IPS-18c (cell line): ENCODE results near the gene ZDHHC14.
"Not testable (repeated sequence)": the region's sequence is repeated elsewhere in the genome, so short reads cannot be mapped to it uniquely, and the experiment has no call there.

Source experiments
- H3K4me3 ChIP-seq: 2 replicates; pipeline ENCODE4 v1.7.0; 2013; ENCODE audit warnings: low read depth, mild to moderate bottlenecking, low read length, moderate library complexity; ENCODE audit not compliant: insufficient read depth
- H3K9me3 ChIP-seq: one replicate; pipeline ENCODE4 v1.6.1; 2013; ENCODE audit warnings: mild to moderate bottlenecking, low read length, moderate library complexity; ENCODE audit not compliant: control insufficient read depth, insufficient read depth

ZDHHC14 gene

DNA sequence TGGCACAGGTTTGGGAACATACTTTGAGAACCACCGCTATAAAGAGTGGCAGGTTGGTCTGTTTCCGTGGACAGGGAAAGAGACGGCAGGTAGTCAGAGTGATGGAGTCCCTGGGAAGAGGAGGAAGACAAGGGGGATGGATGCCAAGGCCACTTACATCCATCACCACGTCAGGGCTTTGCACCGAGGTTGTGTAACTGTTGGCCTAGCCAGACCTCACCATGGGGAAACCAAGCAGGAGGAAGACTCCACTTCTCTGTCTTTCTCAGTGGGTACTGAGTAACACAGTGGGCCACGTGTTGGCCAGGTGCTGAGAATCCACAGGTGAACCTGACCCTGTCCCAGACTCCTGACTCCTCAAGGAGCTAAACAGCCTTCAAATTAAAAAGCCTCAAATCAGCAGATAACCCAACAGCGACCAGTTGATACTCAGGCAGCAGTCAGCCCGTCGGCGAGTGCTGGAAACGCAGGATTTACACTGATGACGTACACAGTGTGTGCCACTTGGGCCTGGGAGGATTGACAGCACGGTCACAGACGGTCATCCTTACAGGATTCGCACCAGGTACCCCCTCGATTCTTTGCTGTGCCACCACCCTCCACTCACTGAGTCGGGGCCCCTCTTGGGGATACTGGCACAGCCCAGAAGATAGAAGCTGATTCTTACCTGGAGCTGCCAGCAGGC, 307.4 kb downstream of the ZDHHC14 start:
- Histone ChIP-seq H3K4me3 (no peak overlapping the region), H3K9me3 (no peaks in the 10 kb centered on the region)

DNA sequence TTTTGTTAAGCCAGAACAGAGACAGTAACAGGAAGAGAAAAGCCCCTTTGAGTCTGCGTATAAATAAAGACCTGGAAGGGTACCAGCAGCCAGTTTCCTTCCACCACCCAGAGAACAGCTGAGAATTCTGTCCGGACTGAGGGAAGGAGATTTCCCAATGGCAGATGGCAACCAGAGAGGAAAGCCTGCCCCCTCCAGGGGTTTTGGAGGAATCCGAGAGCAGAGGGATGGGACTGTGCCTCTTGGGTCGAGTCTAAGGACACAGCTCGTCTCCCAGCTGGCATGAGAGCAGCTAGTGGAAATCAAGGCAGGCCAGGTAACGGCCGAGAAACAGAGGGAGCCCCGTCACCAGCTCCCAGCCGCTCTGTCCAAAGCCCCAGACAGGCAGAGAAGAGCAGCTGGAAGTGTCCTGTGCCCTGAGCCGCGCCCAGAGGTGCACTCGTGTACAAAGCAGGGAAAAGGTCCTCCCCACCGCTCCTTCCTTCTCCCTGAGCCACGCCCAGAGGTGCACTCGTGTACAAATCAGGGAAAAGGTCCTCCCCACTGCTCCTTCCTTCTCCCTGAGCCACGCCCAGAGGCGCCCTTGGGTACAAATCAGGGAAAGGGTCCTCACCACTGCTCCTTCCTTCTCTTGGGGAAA, 308.1 kb downstream of the ZDHHC14 start:
- Histone ChIP-seq H3K9me3 (no peaks in the 10 kb centered on the region), H3K4me3 (no peak overlapping the region)

DNA sequence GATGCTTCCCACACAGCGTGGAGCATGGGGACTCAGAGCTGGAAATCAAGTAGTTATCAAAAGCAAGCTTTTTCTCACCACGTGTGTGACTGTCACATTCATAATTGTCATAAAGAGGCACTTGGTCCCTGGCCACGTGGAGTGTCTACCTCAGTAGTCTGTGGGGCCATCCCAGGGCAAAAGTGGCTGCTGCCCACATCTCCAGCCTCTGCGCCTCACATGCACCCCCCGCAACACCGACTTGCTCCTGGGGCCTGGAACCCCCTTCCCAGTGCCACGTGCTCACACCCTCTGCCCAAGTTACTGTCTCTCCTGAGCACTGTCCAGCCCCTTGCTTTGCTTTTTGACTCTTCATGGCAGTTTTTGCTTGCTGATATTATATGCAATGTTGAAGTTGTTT, 308.9 kb downstream of the ZDHHC14 start:
- Histone ChIP-seq H3K4me3 (no peak overlapping the region), H3K9me3 (no peaks in the 10 kb centered on the region)

DNA sequence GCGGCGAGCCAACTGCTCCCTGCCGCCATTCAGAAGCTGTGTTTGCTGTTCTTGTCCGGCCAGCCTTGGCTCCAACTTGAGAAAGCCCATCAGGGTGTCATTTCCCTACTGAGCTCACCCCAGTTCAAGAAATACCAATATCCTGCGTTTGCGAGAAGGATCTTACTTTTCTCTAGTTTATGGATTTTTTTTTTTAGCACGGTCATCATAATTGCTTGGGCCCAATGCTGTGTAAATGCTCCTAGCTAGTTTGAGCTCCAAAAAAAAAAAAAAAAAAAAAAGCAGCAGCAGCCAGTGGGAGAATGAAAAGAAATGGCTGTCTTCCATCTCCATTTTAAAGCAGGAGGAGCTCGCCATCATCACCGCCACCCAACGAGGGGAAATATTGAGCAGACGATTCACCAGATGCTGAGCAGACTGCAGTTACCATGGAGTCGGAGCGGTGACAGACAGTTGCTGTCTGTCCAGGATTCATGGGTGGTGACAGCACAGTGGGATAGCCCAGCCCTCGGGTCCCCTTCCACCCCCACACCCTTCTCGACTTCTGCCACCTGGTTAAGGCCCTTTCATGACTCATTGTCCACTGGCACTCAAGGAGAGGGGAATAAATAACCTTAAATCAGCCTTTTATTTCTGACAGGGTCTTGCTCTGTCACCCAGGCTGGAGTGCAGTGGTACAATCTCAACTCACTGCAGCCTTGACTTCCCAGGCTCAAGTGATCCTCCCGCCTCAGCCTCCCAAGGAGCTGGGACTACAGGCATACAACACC, 309.6 kb downstream of the ZDHHC14 start:
- H3K9me3 ChIP-seq, result no peaks in the 10 kb centered on the region
- no peak overlapping the region for H3K4me3 ChIP-seq

DNA sequence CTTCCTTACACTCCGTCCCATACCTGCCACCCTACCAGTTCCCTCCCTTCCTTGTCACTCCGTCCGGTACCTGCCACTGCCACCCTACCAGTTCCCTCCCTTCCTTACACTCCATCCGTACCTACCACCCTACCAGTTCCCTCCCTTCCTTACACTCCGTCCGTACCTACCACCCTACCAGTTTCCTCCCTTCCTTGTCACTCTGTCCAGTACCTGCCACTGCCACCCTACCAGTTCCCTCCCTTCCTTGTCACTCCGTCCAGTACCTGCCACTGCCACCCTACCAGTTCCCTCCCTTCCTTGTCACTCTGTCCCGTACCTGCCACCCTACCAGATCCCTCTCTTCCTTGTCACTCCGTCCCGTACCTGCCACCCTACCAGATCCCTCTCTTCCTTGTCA, 310.6 kb downstream of the ZDHHC14 start:
- not testable (repeated sequence) for H3K9me3 ChIP-seq, H3K4me3 ChIP-seq

DNA sequence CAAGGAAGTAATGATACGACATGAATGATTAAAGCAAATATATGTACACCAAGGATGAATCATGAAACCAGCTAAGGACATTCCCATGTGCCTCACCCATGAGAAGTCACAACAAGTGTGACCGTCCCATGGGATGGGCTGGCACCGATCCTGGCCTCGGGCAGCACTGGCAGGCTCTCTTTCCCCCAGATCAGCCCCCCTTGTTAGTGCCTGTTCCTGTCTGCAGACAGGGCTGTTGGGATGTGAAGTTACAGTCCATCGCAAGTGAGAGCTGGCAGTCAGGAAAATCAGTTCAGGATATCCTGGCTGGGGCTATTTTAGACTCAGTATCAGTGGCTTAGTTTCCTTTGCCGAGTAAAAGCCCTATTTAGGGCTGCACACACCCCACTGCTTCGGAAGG, 312.9 kb downstream of the ZDHHC14 start:
- Histone ChIP-seq H3K4me3 (no peak overlapping the region), H3K9me3 (no peaks in the 10 kb centered on the region)

DNA sequence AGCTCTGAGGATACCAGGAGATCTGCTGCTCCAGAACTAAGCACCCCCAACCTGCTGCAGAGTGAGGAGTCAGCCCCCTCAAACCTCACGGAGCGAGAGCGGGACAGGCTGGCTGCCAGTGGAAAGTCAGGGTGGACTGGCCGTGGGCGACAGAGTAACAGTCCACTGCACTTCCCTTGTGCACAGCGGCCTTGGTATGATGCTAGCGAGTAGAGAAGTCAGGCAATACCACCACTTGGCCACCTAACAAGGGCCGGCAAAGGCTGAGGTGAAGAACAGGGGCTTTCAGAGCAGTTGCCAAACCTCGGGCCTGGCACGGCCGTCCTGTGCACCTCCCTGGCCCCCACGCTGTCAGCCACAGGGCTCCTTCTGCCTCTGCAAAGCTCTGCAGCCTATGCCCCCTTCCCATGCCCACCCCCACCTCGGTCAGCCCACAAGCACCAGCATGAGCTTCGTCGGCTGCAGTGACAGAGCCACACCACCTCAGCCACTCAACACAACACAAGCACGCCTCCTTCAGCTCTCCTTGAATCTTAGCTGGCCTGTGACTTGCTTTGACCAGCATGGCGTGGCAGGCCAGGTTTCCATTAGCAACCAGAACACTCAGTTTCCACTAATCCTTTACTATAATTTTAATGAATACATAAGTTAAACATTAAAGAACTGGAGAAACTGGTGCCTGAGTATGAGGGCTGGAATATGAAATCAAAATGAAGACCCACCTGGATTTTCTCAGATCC, 314.5 kb downstream of the ZDHHC14 start:
- Histone ChIP-seq H3K9me3 (no peaks in the 10 kb centered on the region), H3K4me3 (no peak overlapping the region)

DNA sequence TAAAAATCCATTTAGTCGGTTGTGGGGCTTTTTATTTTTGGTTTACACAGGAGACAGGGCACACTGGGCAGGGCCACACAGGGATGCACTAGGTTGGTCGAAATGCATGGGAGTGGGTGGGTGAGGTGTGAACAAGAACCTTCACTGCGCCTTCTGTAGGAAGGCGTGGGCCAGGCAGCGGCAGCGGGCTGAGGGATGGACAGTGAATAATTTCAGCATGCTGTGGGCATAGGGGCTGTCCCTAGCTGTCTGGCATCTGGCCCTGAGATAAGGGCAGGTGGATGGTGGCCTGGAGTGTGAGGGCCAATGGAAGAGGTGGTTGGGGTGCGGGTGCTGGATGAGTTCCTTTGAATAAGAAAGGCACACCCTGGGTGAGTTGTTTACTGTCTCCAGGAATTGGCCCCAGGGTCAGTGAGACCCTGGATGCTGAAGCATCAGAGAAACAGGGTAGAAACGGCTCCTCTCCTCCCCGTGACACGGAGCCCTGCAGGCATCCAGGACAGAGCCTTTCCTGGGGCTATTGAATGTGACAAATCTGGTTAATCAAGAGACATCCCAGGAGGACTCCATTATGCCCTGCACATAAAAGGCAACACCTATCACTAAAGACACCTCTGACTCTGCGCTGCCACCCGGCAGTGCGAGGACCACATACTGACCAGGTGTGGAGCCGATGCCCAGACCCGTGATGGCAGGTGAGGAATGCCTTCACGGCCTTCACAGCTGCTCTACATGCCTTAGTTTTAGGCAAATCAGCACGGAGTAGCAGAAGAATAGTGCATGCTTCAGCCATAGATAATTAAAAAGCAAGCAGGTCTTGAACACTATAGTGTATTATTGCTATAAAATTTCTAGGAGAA, 319.0 kb downstream of the ZDHHC14 start:
- Histone ChIP-seq H3K9me3 (no peaks in the 10 kb centered on the region), H3K4me3 (no peak overlapping the region)

DNA sequence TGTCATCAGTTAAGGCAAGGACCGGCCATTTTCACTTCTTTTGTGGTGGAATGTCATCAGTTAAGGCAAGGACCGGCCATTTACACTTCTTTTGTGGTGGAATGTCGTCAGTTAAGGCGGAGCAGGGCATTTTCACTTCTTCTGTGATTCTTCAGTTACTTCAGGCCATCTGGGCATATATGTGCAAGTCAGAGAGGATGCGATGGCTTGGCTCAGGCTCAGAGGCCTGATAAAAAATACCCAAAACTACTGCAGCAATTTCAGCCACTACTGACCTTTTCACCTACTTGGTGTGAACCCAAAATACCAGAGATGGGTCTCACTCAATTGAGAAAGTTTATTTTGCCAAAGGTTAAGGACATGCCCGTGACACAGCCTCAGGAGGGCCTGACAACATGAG, 325.4 kb downstream of the ZDHHC14 start:
- not testable (repeated sequence) for H3K4me3 ChIP-seq, H3K9me3 ChIP-seq

DNA sequence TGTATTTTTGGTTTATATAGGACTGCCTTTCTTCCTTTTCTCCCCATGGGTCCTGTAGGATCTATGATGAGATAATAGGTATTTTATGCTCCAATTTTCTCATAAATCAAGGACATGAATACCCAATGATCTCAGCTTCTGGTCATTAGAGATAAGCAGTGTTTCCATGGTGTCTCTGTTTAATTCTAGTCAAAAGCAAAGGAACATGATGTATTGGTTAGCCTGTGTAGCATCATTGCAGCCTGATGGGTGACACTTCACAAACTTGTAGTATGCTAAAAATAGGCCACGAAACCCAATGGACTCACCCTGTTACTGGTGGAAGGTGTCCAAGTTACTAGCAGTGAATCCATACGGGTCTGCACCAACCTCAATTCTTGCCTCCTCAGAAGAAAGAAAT, 325.9 kb downstream of the ZDHHC14 start:
- H3K9me3 ChIP-seq, result peaks cover 2% of the 10 kb centered on the region
- no peak overlapping the region for H3K4me3 ChIP-seq

DNA sequence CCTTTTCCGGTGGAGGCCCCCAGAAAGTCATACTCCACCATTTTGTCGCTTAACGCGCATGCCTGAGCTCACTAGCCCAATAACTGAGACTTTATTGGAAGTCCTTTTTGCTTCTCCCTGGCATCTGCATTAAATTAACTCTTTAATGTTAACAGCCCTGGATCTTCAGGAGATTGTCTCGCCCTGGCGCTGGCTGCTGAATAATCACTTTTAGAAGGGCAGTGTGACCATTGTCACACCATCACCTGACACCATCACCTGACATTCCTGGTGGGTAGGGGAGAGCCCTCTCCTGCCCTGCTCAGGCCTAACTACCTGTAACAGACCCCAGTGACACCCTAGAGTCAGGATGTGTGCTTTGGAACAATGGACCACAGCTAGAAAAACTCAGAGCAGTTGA, 326.6 kb downstream of the ZDHHC14 start:
- Histone ChIP-seq H3K9me3 (peaks cover 2% of the 10 kb centered on the region), H3K4me3 (no peak overlapping the region)

DNA sequence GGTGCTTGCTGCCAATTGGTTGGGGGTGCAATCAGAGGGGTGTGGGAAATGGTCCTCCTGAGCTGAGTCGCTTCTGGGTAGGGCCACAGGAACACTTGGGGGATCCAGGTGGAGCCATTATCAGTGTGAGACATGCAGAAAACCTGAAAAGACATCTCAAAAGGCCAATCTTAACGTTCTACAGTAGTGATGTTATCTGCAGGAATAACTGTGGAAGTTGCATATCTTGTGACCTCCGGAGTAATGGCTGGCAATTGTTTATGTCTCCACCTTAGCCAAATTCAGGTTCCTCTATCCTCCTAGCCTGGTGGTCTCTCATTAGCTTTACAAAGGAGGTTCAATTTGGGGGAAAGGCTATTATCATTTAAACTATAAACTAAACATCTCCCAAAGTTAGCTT, 327.2 kb downstream of the ZDHHC14 start:
- Histone ChIP-seq H3K4me3 (no peak overlapping the region), H3K9me3 (peaks cover 2% of the 10 kb centered on the region)

DNA sequence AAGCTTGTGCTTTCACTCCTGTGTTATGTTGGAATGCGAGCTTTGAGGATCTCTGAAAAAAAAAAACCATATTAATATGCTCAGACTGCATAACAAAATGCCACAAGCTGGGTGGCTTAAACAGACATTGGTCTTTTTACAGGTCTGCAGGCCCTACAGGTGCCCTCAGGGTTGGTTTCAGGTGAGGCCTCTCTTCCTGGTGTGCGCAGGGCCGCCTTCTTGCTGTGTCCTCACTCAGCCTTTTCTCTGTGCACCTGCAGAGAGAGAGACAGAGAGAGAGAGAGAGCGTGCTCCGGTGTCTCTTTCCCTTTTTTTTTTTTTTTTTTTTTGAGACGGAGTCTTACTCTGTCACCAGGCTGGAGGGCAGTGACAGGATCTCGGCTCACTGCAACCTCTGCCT, 327.9 kb downstream of the ZDHHC14 start:
- Histone ChIP-seq H3K4me3 (no peak overlapping the region), H3K9me3 (peaks cover 2% of the 10 kb centered on the region)

DNA sequence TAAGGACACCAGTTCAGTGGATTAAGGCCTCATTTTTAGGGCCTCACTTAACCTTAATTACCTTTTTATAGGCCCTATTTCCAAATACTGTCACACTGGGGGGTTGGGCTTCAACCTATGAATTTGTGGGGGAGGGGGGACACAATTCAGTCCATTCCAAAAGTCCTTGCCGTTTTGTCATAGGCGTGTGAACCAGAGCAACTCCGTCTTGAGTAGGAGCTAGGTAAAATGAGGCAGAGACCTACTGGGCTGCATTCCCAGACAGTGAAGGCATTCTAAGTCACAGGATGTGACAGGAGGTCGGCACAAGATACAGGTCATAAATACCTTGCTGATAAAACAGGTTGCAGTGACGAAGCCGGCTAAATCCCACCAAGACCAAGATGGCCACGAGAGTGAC, 328.6 kb downstream of the ZDHHC14 start:
- Histone ChIP-seq H3K9me3 (peaks cover 2% of the 10 kb centered on the region), H3K4me3 (no peak overlapping the region)

DNA sequence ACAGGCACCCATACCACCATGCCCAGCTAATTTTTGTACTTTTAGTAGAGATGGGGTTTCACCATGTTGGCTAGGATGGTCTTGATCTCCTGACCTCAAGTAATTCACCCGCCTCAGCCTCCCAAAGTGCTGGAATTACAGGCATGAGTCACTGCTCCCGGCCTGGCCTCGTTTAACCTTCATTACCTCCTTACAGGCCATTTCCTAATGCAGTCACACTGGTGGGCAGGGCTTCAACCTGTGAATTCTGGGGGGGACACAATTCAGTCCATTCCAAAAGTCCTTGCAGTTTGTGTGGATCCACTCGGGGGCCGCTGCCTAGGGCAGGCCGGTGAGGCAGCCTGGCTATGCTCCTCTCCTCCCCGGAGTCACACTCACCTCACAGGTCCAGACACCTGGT, 329.6 kb downstream of the ZDHHC14 start:
- no peak overlapping the region for H3K4me3 ChIP-seq
- H3K9me3 ChIP-seq, result peaks cover 2% of the 10 kb centered on the region

DNA sequence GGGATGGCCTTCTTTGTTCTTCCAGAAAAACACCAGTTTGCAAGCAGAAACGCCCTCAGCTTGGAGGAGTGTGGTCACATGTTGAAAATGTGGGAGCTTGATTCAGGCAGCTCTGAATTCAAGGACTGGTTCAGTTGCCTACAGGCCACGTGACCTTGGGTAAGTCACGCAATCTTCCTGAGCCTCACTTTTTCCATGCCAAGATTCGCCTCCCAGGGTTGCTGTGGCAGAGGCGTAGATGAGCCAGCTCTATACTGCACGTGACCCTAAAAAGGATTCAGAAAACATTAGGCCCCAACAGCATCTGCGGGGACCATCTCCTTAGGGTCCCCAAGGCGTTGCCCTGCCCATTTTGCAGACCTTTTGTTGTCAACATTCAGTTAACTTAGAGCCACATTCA, 330.1 kb downstream of the ZDHHC14 start:
- Histone ChIP-seq H3K9me3 (peaks cover 2% of the 10 kb centered on the region), H3K4me3 (no peak overlapping the region)
